ENCODE measurements around the gene B4GALNT1.
A peak's percentile ranks its signal among the peaks of the same experiment; 100 is the strongest.
"Not testable (repeated sequence)": the region's sequence is repeated elsewhere in the genome, so short reads cannot be mapped to it uniquely, and the experiment has no call there.

Gene B4GALNT1

GRCh38 chr12:57620936-57621496 is 12.0 kb downstream of the B4GALNT1 start:
- DNase-seq (ENCODE audit: low spot score): no peak

GRCh38 chr12:57620245-57620935 is 12.6 kb downstream of the B4GALNT1 start:
- no peak for DNase-seq (ENCODE audit: low spot score)

- DNase-seq (ENCODE audit: low spot score): no peak
Observed at GRCh38 chr12:57619434-57620244, 13.4 kb downstream of the B4GALNT1 start.

- DNase-seq (ENCODE audit: low spot score): no peak
Observed at GRCh38 chr12:57618966-57619433, 14.0 kb downstream of the B4GALNT1 start.

GRCh38 chr12:57618431-57618830 is 14.6 kb downstream of the B4GALNT1 start:
- not testable (repeated sequence) for DNase-seq (ENCODE audit: low spot score)

- no peak for DNase-seq (ENCODE audit: low spot score)
Observed at GRCh38 chr12:57617942-57618341, 15.1 kb downstream of the B4GALNT1 start.

GRCh38 chr12:57616383-57617101 is 16.5 kb downstream of the B4GALNT1 start:
- DNase-seq (ENCODE audit: low spot score): no peak

- DNase-seq (ENCODE audit: low spot score): no peak
Observed at GRCh38 chr12:57615637-57616036, 17.4 kb downstream of the B4GALNT1 start.

GRCh38 chr12:57614948-57615500 is 18.0 kb downstream of the B4GALNT1 start:
- DNase-seq (ENCODE audit: low spot score): no peak

GRCh38 chr12:57614178-57614947 is 18.6 kb downstream of the B4GALNT1 start:
- DNase-seq (ENCODE audit: low spot score): no peak

GRCh38 chr12:57613427-57614109 is 19.4 kb downstream of the B4GALNT1 start:
- DNase-seq (ENCODE audit: low spot score): no peak

- no peak for DNase-seq (ENCODE audit: low spot score)
Observed at GRCh38 chr12:57612711-57613426, 20.1 kb downstream of the B4GALNT1 start.

- no peak for DNase-seq (ENCODE audit: low spot score)
Observed at GRCh38 chr12:57611827-57612710, 20.9 kb downstream of the B4GALNT1 start.

GRCh38 chr12:57611108-57611826 is 21.7 kb downstream of the B4GALNT1 start, which contains the start of gene ARHGEF25:
TSS of gene ARHGEF25 (plus strand) at chr12:57611435. CDS start at chr12:57611895, 460 bp downstream.
- DNase-seq (ENCODE audit: low spot score): peak; percentile 50

- DNase-seq (ENCODE audit: low spot score): no peak
Observed at GRCh38 chr12:57610554-57611107, 22.4 kb downstream of the B4GALNT1 start.

- DNase-seq (ENCODE audit: low spot score): no peak
Observed at GRCh38 chr12:57609781-57610553, 23.0 kb downstream of the B4GALNT1 start.
